Fibroblast of lung (primary cell): ENCODE measurements around the gene NINJ2.

Experiments
- EZH2 ChIP-seq: IDR thresholded peaks from 2 replicates; pipeline ENCODE4 v1.5.1; 2012; ENCODE audit warnings: low read length, control low read depth, mild to moderate bottlenecking; ENCODE audit errors: missing control alignments
- TF ChIP-seq, protein P1 (sequence below), 2 donors: IDR thresholded peaks in 1 of 2; conservative IDR thresholded peaks in 1 of 2; 1 replicate in 1 of 2; 2 replicates in 1 of 2; pipeline ENCODE4 v1.5.1; 2011 to 2012; ENCODE audit warnings: low read length in 2 of 2, control low read depth in 1 of 2, inconsistent platforms in 1 of 2, low read depth in 1 of 2, mild to moderate bottlenecking in 1 of 2

DNA sequence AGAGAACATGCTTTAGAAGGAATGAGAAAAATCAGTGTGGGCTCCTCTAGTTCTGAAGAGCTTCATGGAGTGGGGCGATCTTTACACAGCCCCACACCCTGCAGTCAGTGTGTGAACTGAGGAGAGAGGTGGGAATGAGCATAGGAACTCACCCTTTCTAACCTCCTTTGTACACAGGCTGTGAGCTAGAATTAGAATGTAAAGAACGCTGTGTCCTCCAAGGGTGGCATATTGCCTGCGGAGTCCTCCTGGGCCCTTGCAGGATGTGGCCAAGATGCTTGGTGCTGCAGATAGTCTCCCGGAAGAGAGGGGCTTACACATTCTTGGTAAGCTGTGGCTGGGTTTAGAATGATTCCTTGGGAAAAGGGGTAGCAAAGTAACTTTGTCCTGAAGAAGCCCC is 43.9 kb downstream of the NINJ2 start:
- TF ChIP-seq, protein P1, sequence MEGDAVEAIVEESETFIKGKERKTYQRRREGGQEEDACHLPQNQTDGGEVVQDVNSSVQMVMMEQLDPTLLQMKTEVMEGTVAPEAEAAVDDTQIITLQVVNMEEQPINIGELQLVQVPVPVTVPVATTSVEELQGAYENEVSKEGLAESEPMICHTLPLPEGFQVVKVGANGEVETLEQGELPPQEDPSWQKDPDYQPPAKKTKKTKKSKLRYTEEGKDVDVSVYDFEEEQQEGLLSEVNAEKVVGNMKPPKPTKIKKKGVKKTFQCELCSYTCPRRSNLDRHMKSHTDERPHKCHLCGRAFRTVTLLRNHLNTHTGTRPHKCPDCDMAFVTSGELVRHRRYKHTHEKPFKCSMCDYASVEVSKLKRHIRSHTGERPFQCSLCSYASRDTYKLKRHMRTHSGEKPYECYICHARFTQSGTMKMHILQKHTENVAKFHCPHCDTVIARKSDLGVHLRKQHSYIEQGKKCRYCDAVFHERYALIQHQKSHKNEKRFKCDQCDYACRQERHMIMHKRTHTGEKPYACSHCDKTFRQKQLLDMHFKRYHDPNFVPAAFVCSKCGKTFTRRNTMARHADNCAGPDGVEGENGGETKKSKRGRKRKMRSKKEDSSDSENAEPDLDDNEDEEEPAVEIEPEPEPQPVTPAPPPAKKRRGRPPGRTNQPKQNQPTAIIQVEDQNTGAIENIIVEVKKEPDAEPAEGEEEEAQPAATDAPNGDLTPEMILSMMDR (conservative IDR thresholded peaks at IDR 0.05 in 1 of 2, IDR thresholded peaks at IDR 0.05 in 1 of 2; ENCODE audit: low read depth in 1 of 2, low read length in 2 of 2) = no peak
- no peak for TF ChIP-seq EZH2
